CD4-positive, alpha-beta T cell treated with Interleukin-17A for 1 hour (primary cell): ENCODE results near the gene CIZ1.

Experiments
- DNase-seq: peaks from one replicate; pipeline ENCODE4 v3.0.0-alpha.2; 2020

Gene CIZ1

GRCh38 chr9:128214571-128215490 lies 23.5 kb upstream of the CIZ1 start:
- no peak for DNase-seq

- no peak for DNase-seq
Observed at GRCh38 chr9:128213746-128214497, 22.6 kb upstream of the CIZ1 start.

- no peak for DNase-seq
Observed at GRCh38 chr9:128211981-128212281, 20.6 kb upstream of the CIZ1 start.

- DNase-seq: no peak
Observed at GRCh38 chr9:128211186-128211980, 20.0 kb upstream of the CIZ1 start.

GRCh38 chr9:128208946-128209669 lies 17.7 kb upstream of the CIZ1 start:
- DNase-seq: no peak

- DNase-seq: no peak
Observed at GRCh38 chr9:128208386-128208785, 17.0 kb upstream of the CIZ1 start.

GRCh38 chr9:128206916-128207910 lies 15.8 kb upstream of the CIZ1 start:
- no peak for DNase-seq

- no peak for DNase-seq
Observed at GRCh38 chr9:128206484-128206883, 15.1 kb upstream of the CIZ1 start.

- DNase-seq: no peak
Observed at GRCh38 chr9:128205296-128205944, 14.0 kb upstream of the CIZ1 start.

GRCh38 chr9:128204858-128205257 lies 13.5 kb upstream of the CIZ1 start:
- DNase-seq: no peak

GRCh38 chr9:128203707-128204551 lies 12.6 kb upstream of the CIZ1 start:
- peak; percentile 13 for DNase-seq

- peak; percentile 81 for DNase-seq
Observed at GRCh38 chr9:128203024-128203706, 11.8 kb upstream of the CIZ1 start, which contains the start of gene DNM1. Gene DNM1 (plus strand): TSS chr9:128203379. CDS start chr9:128203471, 92 bp downstream.

- no peak for DNase-seq
Observed at GRCh38 chr9:128202648-128203023, 11.3 kb upstream of the CIZ1 start.

GRCh38 chr9:128201441-128202369 lies 10.3 kb upstream of the CIZ1 start:
- no peak for DNase-seq

- no peak for DNase-seq
Observed at GRCh38 chr9:128193469-128194096, 2.2 kb upstream of the CIZ1 start.

- DNase-seq: peak; percentile 61
Observed at GRCh38 chr9:128192601-128193371, 1.4 kb upstream of the CIZ1 start.
